Choroid plexus epithelial cell (primary cell): ENCODE data around the gene TBC1D9.

ENCODE experiments used
- DNase-seq: peaks from one replicate; pipeline ENCODE4 v3.0.0-alpha.2; 2010; ENCODE audit warnings: low read depth
- H3K4me3 ChIP-seq: 2 replicates; pipeline ENCODE4 v1.5.1; 2011; ENCODE audit warnings: low read depth, mild to moderate bottlenecking, control low read depth, low read length, moderate library complexity
- CTCF ChIP-seq: conservative IDR thresholded peaks from 2 replicates; pipeline ENCODE4 v1.5.1; 2011; ENCODE audit warnings: low read depth, mild to moderate bottlenecking, control low read depth, inconsistent platforms, low read length, moderate library complexity

Gene TBC1D9

GRCh38 chr4:140705625-140706275, 50.4 kb downstream of the TBC1D9 start:
- peak; percentile 32 for DNase-seq
- no peak overlapping the region for H3K4me3 ChIP-seq
- no peak for TF ChIP-seq CTCF

GRCh38 chr4:140704964-140705363, 51.2 kb downstream of the TBC1D9 start:
- DNase-seq, result no peak
- TF ChIP-seq CTCF, result no peak
- H3K4me3 ChIP-seq, result no peak overlapping the region

- no peak for TF ChIP-seq CTCF
- no peak for DNase-seq
- no peak overlapping the region for H3K4me3 ChIP-seq
Observed at GRCh38 chr4:140704392-140704960, 51.7 kb downstream of the TBC1D9 start.

GRCh38 chr4:140703463-140703862, 52.7 kb downstream of the TBC1D9 start:
- peak; percentile 72 for DNase-seq
- TF ChIP-seq CTCF, result no peak
- H3K4me3 ChIP-seq, result no peak overlapping the region

GRCh38 chr4:140702096-140702757, 54.0 kb downstream of the TBC1D9 start:
- no peak for TF ChIP-seq CTCF
- DNase-seq, result no peak
- no peak overlapping the region for H3K4me3 ChIP-seq

- DNase-seq, result no peak
- no peak for TF ChIP-seq CTCF
- no peak overlapping the region for H3K4me3 ChIP-seq
Observed at GRCh38 chr4:140701071-140701470, 55.1 kb downstream of the TBC1D9 start.
